Measurements from ENCODE around the gene PLCH2. TPM values are rescaled to one million over a fixed set of nuclear protein-coding genes. Genes with fewer than 3 reads are reported as not detected.

The PLCH2 gene
- total and polyA plus RNA-seq, 2 of the 13 experiments (the other 11 are each of a cell fraction or from before 2014, with no cell fraction given) = 0.15 to 0.67 TPM

GRCh38 chr1:2506007-2506860 lies 30.1 kb downstream of the PLCH2 start:
- no peak for TF ChIP-seq ZNF407 (CRISPR knock-in tag; IDR thresholded peaks at IDR 0.05; ENCODE audit: not compliant biosample characterization)
- peak; percentile 86 for TF ChIP-seq AGO1 (IDR thresholded peaks at IDR 0.05; ENCODE audit: low read depth, low read length, poor library complexity, severe bottlenecking)
- no peak for TF ChIP-seq SMYD3 (CRISPR knock-in tag; IDR thresholded peaks at IDR 0.05)
- peak; percentile 81 for TF ChIP-seq AGO2 (optimal IDR thresholded peaks at IDR 0.05; ENCODE audit: low read depth, low read length)
- TF ChIP-seq TAF15 (IDR thresholded peaks at IDR 0.05; ENCODE audit: low read depth, low read length, poor library complexity, severe bottlenecking) = peak; percentile 41
- POLR2A ChIA-PET = interaction anchor here (1.0 to 1.1 kb wide), 2 partner anchors 19 to 40 kb away, joined by 3 to 4 read pairs; no protein-coding TSS in a partner anchor
- ATAC-seq = peak; percentile 2; the same call in 1 of the 3 replicates

More at GRCh38 chr1:2506007-2506860, 30.1 kb downstream of the PLCH2 start:
- Histone ChIP-seq H3K36me3 (replicated peaks in 1 of 2; ENCODE audit: control insufficient read depth in 1 of 2, insufficient read depth in 2 of 2, low read length in 2 of 2) (peaks cover 2 to 19% of the 10 kb centered on the region in 2 experiments), H2AFZ (ENCODE audit: low read length) (no peak overlapping the region), H3K9ac (ENCODE audit: insufficient read depth, low read depth, low read length) (no peak overlapping the region), H3K4me1 (ENCODE audit: insufficient read depth, low read length) (peaks cover 9% of the 10 kb centered on the region), H4K20me1 (ENCODE audit: insufficient read depth, low read length) (no peaks in the 10 kb centered on the region), H3K27ac (ENCODE audit: extremely low read length, insufficient read depth, low read length) (no peak overlapping the region), H3K79me2 (ENCODE audit: insufficient read depth, low read length) (no peaks in the 10 kb centered on the region), H3K9me3 (ENCODE audit: low read length) (no peaks in the 10 kb centered on the region), H3K27me3 (ENCODE audit: control insufficient read depth in 1 of 2, insufficient read depth in 2 of 2, low read length in 2 of 2) (peaks cover 14 to 38% of the 10 kb centered on the region in 2 experiments), H3K4me2 (ENCODE audit: low read depth, low read length) (no peak overlapping the region), H3K4me3 (replicated peaks in 1 of 3; ENCODE audit: insufficient read depth in 1 of 3, low read depth in 2 of 3, low read length in 3 of 3) (no peak overlapping the region)
- intact Hi-C loops (cut with micrococcal nuclease; ENCODE audit: unreplicated experiment) = no loop called here
- BruUV-seq (replicated peaks) = no TSS peak
- FAIRE-seq (no peak), DNase-seq (ENCODE audit: low spot score) (no peak)
- CTCF ChIA-PET (ENCODE audit: low intra/inter-chr PET ratio, low total read pairs) = no interaction called here
- 60% methylated on average over 1 of the region's 30 CpGs for WGBS (ENCODE audit: low lambda C conversion rate)
- in situ Hi-C loops (cut with HindIII; ENCODE audit: extremely low pct_ligation_motif_present, low pct_unique_long_range_greater_than_20kb) = loop anchor here (25.0 kb wide), 1 partner anchor 319 kb away; the partner anchor contains the start of gene FAAP20

Data from HepG2 (cell line).